ENCODE data around the gene MAN2A2.

MAN2A2 gene

GRCh38 chr15:90946941-90947576 lies 44.0 kb downstream of the MAN2A2 start:
- no peak for DNase-seq (ENCODE audit: low spot score)

- no peak for DNase-seq (ENCODE audit: low spot score)
These were observed 44.7 kb downstream of the MAN2A2 start for GRCh38 chr15:90947577-90948357.

GRCh38 chr15:90948506-90948905 lies 45.4 kb downstream of the MAN2A2 start:
- no peak for DNase-seq (ENCODE audit: low spot score)

- DNase-seq (ENCODE audit: low spot score): no peak
These were observed 47.0 kb downstream of the MAN2A2 start for GRCh38 chr15:90949979-90950675.

- DNase-seq (ENCODE audit: low spot score): no peak
These were observed 47.6 kb downstream of the MAN2A2 start for GRCh38 chr15:90950676-90951075.

GRCh38 chr15:90952901-90953677 lies 50.0 kb downstream of the MAN2A2 start:
- DNase-seq (ENCODE audit: low spot score): no peak

GRCh38 chr15:90953947-90954711 lies 51.0 kb downstream of the MAN2A2 start:
- DNase-seq (ENCODE audit: low spot score): no peak

GRCh38 chr15:90954712-90955623 lies 51.9 kb downstream of the MAN2A2 start, which contains the start of gene RCCD1:
Gene RCCD1 (plus strand): TSS chr15:90954884. CDS start chr15:90956735, 1,851 bp downstream.
- DNase-seq (ENCODE audit: low spot score): peak; percentile 94

- no peak for DNase-seq (ENCODE audit: low spot score)
These were observed 52.6 kb downstream of the MAN2A2 start for GRCh38 chr15:90955624-90956273.

GRCh38 chr15:90956274-90957030 lies 53.4 kb downstream of the MAN2A2 start:
- peak; percentile 56 for DNase-seq (ENCODE audit: low spot score)

GRCh38 chr15:90957031-90957790 lies 54.1 kb downstream of the MAN2A2 start:
- DNase-seq (ENCODE audit: low spot score): no peak

- no peak for DNase-seq (ENCODE audit: low spot score)
These were observed 54.7 kb downstream of the MAN2A2 start for GRCh38 chr15:90957791-90958190.

GRCh38 chr15:90959028-90959595 lies 56.0 kb downstream of the MAN2A2 start:
- no peak for DNase-seq (ENCODE audit: low spot score)

GRCh38 chr15:90959894-90960293 lies 56.8 kb downstream of the MAN2A2 start:
- peak; percentile 76 for DNase-seq (ENCODE audit: low spot score)

- no peak for DNase-seq (ENCODE audit: low spot score)
These were observed 57.4 kb downstream of the MAN2A2 start for GRCh38 chr15:90960298-90961091.

- no peak for DNase-seq (ENCODE audit: low spot score)
These were observed 58.9 kb downstream of the MAN2A2 start for GRCh38 chr15:90962021-90962420.

GRCh38 chr15:90966262-90966661 lies 63.2 kb downstream of the MAN2A2 start:
- no peak for DNase-seq (ENCODE audit: low spot score)

Measured in globus pallidus (tissue), 1 donor.